GM18907 (cell line): Measurements from ENCODE around the gene GRIA1.

Experiments used
- ATAC-seq: cut with Tn5 transposase; IDR thresholded peaks from one replicate; pipeline ENCODE4 v1.9.1; 2021; ENCODE audit warnings: mild to moderate bottlenecking, moderate library complexity; ENCODE audit not compliant: unreplicated experiment

The GRIA1 gene

GRCh38 chr5:153654504-153655200, 164.2 kb downstream of the GRIA1 start:
- ATAC-seq: no peak

DNA sequence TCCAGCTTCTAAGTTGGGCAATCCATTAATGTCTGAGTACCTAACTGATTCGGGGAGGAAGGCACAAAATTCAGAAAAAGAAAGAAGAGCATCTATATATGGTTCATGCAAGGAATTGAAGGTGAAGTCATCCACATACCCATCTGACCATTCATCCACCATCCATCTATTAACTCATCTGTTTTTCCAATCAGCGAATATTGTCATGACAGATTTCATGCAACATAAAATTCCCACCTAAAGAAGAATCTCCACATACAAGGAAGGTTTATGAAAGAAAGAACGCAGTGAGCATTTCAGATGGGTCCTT, 164.7 kb downstream of the GRIA1 start:
- no peak for ATAC-seq

- ATAC-seq: no peak
Observed at GRCh38 chr5:153658149-153658548, 167.7 kb downstream of the GRIA1 start.

GRCh38 chr5:153658606-153659005, 168.1 kb downstream of the GRIA1 start:
- ATAC-seq: no peak

GRCh38 chr5:153659039-153659736, 168.7 kb downstream of the GRIA1 start:
- ATAC-seq: no peak

DNA sequence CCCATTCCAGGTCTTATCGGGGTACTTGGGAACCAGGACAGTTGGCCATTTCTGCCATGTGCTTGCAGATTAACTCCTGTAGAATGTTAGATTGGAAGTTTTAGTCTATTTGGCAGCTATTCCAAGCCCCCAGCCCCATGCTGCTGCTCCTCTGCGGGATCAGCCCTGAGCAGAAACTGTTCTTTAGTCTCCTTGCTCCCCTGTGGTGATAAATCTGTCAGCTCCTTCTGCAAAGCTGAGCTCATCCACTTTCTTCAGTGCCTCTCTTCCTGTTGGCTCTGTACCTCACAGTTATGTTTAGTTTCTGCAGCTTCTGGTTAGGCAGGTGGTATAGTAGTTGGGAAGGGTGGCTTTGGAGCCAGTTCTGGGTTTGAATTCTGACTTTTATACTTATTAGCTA, 170.4 kb downstream of the GRIA1 start:
- ATAC-seq: no peak

DNA sequence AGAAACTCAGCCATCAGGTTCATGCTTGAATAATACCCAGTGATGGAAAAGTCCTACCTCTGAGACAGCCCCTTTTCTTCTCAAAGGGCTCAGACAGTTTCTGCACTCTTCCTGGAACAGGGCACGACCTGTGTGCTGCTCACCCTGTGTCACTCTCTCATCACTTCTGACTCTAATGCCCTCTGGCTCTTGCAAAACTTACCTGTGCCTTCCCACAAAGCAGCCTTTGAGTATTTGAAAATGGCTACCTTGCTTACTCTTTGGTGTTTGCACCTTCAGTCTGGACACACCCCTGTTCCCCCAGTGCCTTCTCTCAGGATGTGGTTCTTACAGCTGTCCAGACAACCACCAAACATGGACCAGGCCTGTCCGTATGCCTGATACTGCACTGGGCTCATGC, 171.4 kb downstream of the GRIA1 start:
- ATAC-seq: no peak

GRCh38 chr5:153670101-153670500, 179.6 kb downstream of the GRIA1 start:
- ATAC-seq: no peak

- ATAC-seq: no peak
Observed at GRCh38 chr5:153671653-153672346, 181.3 kb downstream of the GRIA1 start.

- ATAC-seq: no peak
Observed at GRCh38 chr5:153672347-153673090, 182.0 kb downstream of the GRIA1 start.

- no peak for ATAC-seq
Observed at GRCh38 chr5:153674356-153674755, 183.9 kb downstream of the GRIA1 start.

DNA sequence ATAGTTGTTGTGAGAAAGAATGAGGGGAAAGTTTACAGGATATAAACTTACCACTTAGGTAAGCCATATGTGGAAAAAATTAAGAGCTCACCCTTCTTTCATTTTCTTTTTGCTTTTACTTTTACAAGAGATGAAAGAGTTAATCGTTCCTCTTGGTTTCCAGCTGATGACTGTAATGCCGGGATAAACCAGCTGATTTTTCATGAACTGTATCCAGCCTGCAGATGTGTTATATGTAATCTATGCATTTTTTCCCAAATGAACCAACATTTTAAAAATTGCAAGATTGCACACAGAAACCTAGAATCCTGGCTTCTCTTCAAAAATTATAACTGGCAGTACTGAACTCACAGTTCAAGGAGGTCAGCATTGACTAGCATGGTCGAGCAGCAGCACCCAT, 185.9 kb downstream of the GRIA1 start:
- no peak for ATAC-seq

GRCh38 chr5:153676821-153677220, 186.4 kb downstream of the GRIA1 start:
- no peak for ATAC-seq

- ATAC-seq: no peak
Observed at GRCh38 chr5:153678617-153679329, 188.3 kb downstream of the GRIA1 start.

GRCh38 chr5:153690236-153690635, 199.8 kb downstream of the GRIA1 start:
- ATAC-seq: no peak

- ATAC-seq: no peak
Observed at GRCh38 chr5:153696256-153696655, 205.8 kb downstream of the GRIA1 start.

GRCh38 chr5:153699035-153699434, 208.6 kb downstream of the GRIA1 start:
- ATAC-seq: no peak

DNA sequence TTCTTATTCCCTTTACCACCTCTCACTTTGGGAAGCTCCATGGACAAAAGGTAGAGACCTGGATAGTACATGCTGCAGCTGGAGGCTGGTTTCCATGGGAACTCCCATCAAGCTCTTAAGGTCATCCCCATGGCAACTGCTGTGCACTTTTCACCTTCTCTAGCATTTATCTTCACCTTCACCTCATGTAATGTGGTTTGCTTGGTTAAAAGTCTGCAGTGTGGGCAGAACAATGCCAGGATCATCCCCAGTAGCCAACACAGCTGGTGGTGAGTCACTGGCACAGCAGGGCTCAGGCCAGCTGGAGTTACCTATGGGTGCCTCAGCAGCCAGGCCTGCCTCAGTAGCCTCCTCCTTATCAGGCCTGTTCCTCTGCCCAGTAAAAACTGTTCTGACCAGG, 210.5 kb downstream of the GRIA1 start:
- no peak for ATAC-seq

- no peak for ATAC-seq
Observed at GRCh38 chr5:153702265-153702664, 211.8 kb downstream of the GRIA1 start.

DNA sequence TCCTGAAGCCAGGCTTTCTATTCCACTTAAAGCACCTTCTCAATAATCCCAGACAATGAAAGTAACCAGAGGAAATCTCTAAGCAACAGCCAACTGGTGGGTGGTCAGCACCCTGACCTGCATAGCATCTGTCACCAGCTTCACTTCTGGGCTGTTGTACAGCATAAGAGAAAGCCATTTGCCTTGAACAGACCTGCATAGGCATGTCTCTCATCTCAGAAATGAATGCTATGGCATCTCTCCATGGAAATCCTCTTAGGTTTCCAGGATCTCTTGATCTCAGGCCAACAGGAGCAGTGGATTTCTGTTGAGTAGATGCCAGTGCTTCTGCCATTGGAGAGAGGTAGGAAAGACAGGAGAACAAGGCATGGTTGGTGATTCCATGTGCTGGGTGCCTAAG, 213.6 kb downstream of the GRIA1 start:
- no peak for ATAC-seq

DNA sequence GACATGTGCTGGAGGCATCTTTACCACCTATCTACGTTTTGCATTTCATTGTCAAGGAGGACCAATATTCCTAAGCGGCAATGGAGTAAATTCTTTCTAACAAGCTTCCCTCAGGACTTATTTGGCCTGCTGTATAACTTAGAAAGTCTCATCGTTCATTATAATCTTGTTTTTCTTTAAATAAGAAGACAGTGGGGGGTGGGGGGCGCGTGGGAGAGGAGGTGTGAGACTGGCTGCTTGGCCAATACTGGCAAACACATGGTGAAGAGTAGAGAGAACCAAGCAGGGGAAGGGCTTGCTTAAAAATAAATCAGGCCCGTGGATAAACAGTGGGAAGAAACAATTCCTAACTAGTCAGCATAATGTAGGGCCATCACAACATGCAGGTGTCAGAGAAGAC, 217.2 kb downstream of the GRIA1 start:
- no peak for ATAC-seq
